ENCODE results near the gene SOX18.

Gene SOX18

GRCh38 chr20:64037199-64037497, 12.3 kb downstream of the SOX18 start:
- no peak for DNase-seq

- DNase-seq, result peak in 1 of 5 experiments; percentile 71
Observed at GRCh38 chr20:64036346-64037198, 12.9 kb downstream of the SOX18 start.

GRCh38 chr20:64035933-64036345, 13.5 kb downstream of the SOX18 start, which contains the start of gene C20orf204:
Gene C20orf204 (plus strand): TSS chr20:64036182. CDS start chr20:64036324, 142 bp downstream.
- no peak for DNase-seq

GRCh38 chr20:64035066-64035932, 14.1 kb downstream of the SOX18 start:
- peak in 2 of 5 experiments; percentile 24 to 93 for DNase-seq

- no peak for DNase-seq
Observed at GRCh38 chr20:64033981-64034493, 15.4 kb downstream of the SOX18 start.

- no peak for DNase-seq
Observed at GRCh38 chr20:64032706-64033624, 16.5 kb downstream of the SOX18 start.

- no peak for DNase-seq
Observed at GRCh38 chr20:64031822-64032314, 17.6 kb downstream of the SOX18 start.

GRCh38 chr20:64030371-64031134, 18.9 kb downstream of the SOX18 start:
- no peak for DNase-seq

- DNase-seq, result no peak
Observed at GRCh38 chr20:64029293-64030117, 19.9 kb downstream of the SOX18 start.

GRCh38 chr20:64027981-64028685, 21.3 kb downstream of the SOX18 start:
- DNase-seq, result no peak

- no peak for DNase-seq
Observed at GRCh38 chr20:64025826-64026412, 23.5 kb downstream of the SOX18 start.

- DNase-seq, result no peak
Observed at GRCh38 chr20:64025101-64025825, 24.2 kb downstream of the SOX18 start.

- no peak for DNase-seq
Observed at GRCh38 chr20:64024141-64024990, 25.1 kb downstream of the SOX18 start.

- DNase-seq, result no peak
Observed at GRCh38 chr20:64023361-64024140, 25.9 kb downstream of the SOX18 start.

GRCh38 chr20:64022671-64023360, 26.6 kb downstream of the SOX18 start:
- DNase-seq, result no peak

All from T-helper 2 cell (primary cell).